ENCODE data around the gene GEMIN5.

GEMIN5 gene

DNA sequence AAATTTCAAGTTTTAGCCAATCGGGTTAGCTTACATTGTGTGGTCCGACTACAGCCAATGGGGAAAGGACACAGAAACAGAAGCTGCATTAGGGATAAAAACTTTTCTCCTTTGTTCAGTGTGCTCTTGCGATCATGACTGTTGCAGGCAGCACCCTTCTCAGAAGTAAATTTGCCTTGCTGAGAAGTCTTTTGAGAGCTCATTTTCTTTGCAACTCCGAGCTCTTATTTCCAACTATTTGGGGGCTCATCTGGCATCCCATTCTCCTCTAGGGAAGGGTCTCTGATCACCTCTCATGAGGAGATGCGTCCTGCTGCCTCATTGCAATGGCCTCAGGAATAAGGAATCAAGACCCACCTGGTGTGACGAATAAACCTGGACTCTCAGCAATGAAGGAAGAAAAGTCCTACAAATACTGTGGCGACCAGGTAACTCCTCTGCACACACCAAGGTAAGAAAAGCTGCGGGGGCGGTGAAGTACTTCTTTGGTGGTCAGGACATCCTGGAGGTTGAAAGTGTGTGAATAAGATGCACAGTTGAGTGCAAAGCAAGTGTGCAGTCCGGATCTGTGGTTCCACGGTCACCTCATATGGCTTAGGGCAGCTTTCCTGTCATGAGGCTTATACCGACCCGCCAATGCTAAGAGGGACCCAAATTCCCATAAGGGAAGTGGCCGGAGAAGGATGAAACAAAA lies 59.2 kb downstream of the GEMIN5 start:
- no peaks in the 10 kb centered on the region for H3K4me1 ChIP-seq (ENCODE audit: control insufficient read depth, low read depth, low read length)
- H2BK5ac ChIP-seq (ENCODE audit: low read length) = no peak overlapping the region
- no peak overlapping the region for H2BK15ac ChIP-seq (replicated peaks; ENCODE audit: low read depth)
- H3K4ac ChIP-seq (ENCODE audit: low read depth, low read length) = no peak overlapping the region
- no peak overlapping the region for H3K56ac ChIP-seq (ENCODE audit: low read length)
- H4K8ac ChIP-seq (ENCODE audit: low read depth, low read length) = no peak overlapping the region
- DNase-seq = peak; percentile 61
- no CpG with 5 or more reads among the region's 14 CpGs for WGBS (ENCODE audit: extremely low coverage, insufficient coverage, low lambda C conversion rate)
- H3K18ac ChIP-seq (ENCODE audit: low read length) = no peak overlapping the region
- peaks cover 7% of the 10 kb centered on the region for H3K36me3 ChIP-seq (ENCODE audit: control insufficient read depth, insufficient read depth, low read length)
- H2AK5ac ChIP-seq (ENCODE audit: low read length) = no peak overlapping the region
- no peak overlapping the region for H2BK120ac ChIP-seq (ENCODE audit: low read depth, low read length)
- H3K4me2 ChIP-seq (ENCODE audit: low read length) = no peak overlapping the region
- no peaks in the 10 kb centered on the region for H3K79me1 ChIP-seq (ENCODE audit: low read length)
- H3K27me3 ChIP-seq (ENCODE audit: insufficient read depth, low read length, poor library complexity) = no peaks in the 10 kb centered on the region
- H3K27ac ChIP-seq (ENCODE audit: low read depth, low read length) = no peak overlapping the region
- no peaks in the 10 kb centered on the region for H3K79me2 ChIP-seq (ENCODE audit: control insufficient read depth, insufficient read depth, low read length)
- H3K4me3 ChIP-seq (ENCODE audit: low read length) = no peak overlapping the region
- H3K23ac ChIP-seq (ENCODE audit: low read length) = no peak overlapping the region
- H3K9ac ChIP-seq (ENCODE audit: low read length) = no peak overlapping the region
- H4K5ac ChIP-seq (ENCODE audit: low read length) = no peak overlapping the region

DNA sequence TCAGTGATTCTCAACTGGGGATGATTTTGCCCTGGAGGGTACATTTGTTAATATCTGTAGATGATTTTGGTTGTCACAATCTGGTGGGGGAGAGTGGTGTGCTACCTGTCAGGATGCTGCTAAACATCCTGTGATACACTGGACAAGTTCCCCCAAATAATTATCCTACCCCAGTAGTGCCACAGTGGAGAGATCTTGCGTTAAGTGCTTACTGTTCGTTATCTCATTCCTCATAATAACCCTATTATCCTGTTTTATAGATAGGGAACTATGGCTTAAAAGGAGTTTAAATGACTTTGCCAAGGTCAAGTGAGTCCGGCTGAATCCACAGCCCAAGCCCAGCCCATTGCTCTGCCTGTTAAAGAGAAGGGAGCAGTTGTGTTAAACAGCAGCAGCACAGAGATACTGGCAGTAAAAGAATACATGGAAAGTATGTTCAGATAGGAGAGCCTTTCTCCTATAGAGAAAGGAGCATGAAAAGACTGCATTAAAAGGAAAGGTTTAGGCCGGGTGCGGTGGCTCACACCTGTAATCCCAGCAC lies 64.2 kb downstream of the GEMIN5 start:
- no peak overlapping the region for H4K8ac ChIP-seq (ENCODE audit: low read depth, low read length)
- no peaks in the 10 kb centered on the region for H3K79me2 ChIP-seq (ENCODE audit: control insufficient read depth, insufficient read depth, low read length)
- H3K9ac ChIP-seq (ENCODE audit: low read length) = no peak overlapping the region
- no peak overlapping the region for H2BK5ac ChIP-seq (ENCODE audit: low read length)
- H2BK15ac ChIP-seq (replicated peaks; ENCODE audit: low read depth) = no peak overlapping the region
- H3K18ac ChIP-seq (ENCODE audit: low read length) = no peak overlapping the region
- H3K56ac ChIP-seq (ENCODE audit: low read length) = no peak overlapping the region
- no peak overlapping the region for H3K4me3 ChIP-seq (ENCODE audit: low read length)
- no peak overlapping the region for H3K23ac ChIP-seq (ENCODE audit: low read length)
- no peak for DNase-seq
- no peak overlapping the region for H3K27ac ChIP-seq (ENCODE audit: low read depth, low read length)
- H3K79me1 ChIP-seq (ENCODE audit: low read length) = no peaks in the 10 kb centered on the region
- no peak overlapping the region for H2AK5ac ChIP-seq (ENCODE audit: low read length)
- H3K36me3 ChIP-seq (ENCODE audit: control insufficient read depth, insufficient read depth, low read length) = peaks cover 12% of the 10 kb centered on the region
- H3K4me1 ChIP-seq (ENCODE audit: control insufficient read depth, low read depth, low read length) = no peaks in the 10 kb centered on the region
- no peak overlapping the region for H3K4ac ChIP-seq (ENCODE audit: low read depth, low read length)
- no CpG with 5 or more reads among the region's 5 CpGs for WGBS (ENCODE audit: extremely low coverage, insufficient coverage, low lambda C conversion rate)
- no peaks in the 10 kb centered on the region for H3K27me3 ChIP-seq (ENCODE audit: insufficient read depth, low read length, poor library complexity)
- H2BK120ac ChIP-seq (ENCODE audit: low read depth, low read length) = no peak overlapping the region
- no peak overlapping the region for H4K5ac ChIP-seq (ENCODE audit: low read length)
- H3K4me2 ChIP-seq (ENCODE audit: low read length) = no peak overlapping the region

DNA sequence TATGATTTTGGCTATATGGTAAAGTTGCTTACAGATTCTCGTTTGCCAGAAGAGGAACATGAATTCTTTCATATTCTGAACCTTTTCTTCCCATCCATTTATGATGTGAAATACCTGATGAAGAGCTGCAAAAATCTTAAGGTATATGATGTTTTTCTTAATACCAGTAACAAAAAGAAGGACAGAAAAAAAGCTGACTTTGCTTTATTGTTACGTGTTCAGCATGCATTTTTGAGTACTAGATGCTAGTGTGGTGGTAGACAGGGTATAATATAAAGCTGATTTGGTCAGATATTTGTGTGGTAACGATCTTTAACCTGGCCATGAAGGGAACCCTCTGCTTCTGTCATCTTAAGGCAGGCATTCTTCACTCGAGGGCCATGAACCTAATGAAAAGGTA lies 66.3 kb downstream of the GEMIN5 start:
- H2BK5ac ChIP-seq (ENCODE audit: low read length) = no peak overlapping the region
- no peak overlapping the region for H4K8ac ChIP-seq (ENCODE audit: low read depth, low read length)
- H3K23ac ChIP-seq (ENCODE audit: low read length) = no peak overlapping the region
- H3K4me2 ChIP-seq (ENCODE audit: low read length) = no peak overlapping the region
- no peaks in the 10 kb centered on the region for H3K27me3 ChIP-seq (ENCODE audit: insufficient read depth, low read length, poor library complexity)
- no peak overlapping the region for H3K18ac ChIP-seq (ENCODE audit: low read length)
- no peak overlapping the region for H3K9ac ChIP-seq (ENCODE audit: low read length)
- no peaks in the 10 kb centered on the region for H3K4me1 ChIP-seq (ENCODE audit: control insufficient read depth, low read depth, low read length)
- H4K5ac ChIP-seq (ENCODE audit: low read length) = no peak overlapping the region
- no peak overlapping the region for H3K4me3 ChIP-seq (ENCODE audit: low read length)
- DNase-seq = no peak
- H3K36me3 ChIP-seq (ENCODE audit: control insufficient read depth, insufficient read depth, low read length) = peaks cover 13% of the 10 kb centered on the region
- H2AK5ac ChIP-seq (ENCODE audit: low read length) = no peak overlapping the region
- H3K4ac ChIP-seq (ENCODE audit: low read depth, low read length) = no peak overlapping the region
- H3K79me1 ChIP-seq (ENCODE audit: low read length) = no peaks in the 10 kb centered on the region
- no peak overlapping the region for H2BK15ac ChIP-seq (replicated peaks; ENCODE audit: low read depth)
- no peak overlapping the region for H2BK120ac ChIP-seq (ENCODE audit: low read depth, low read length)
- H3K56ac ChIP-seq (ENCODE audit: low read length) = no peak overlapping the region
- H3K79me2 ChIP-seq (ENCODE audit: control insufficient read depth, insufficient read depth, low read length) = no peaks in the 10 kb centered on the region
- WGBS (ENCODE audit: extremely low coverage, insufficient coverage, low lambda C conversion rate) = no CpG with 5 or more reads among the region's 4 CpGs
- H3K27ac ChIP-seq (ENCODE audit: low read depth, low read length) = no peak overlapping the region

DNA sequence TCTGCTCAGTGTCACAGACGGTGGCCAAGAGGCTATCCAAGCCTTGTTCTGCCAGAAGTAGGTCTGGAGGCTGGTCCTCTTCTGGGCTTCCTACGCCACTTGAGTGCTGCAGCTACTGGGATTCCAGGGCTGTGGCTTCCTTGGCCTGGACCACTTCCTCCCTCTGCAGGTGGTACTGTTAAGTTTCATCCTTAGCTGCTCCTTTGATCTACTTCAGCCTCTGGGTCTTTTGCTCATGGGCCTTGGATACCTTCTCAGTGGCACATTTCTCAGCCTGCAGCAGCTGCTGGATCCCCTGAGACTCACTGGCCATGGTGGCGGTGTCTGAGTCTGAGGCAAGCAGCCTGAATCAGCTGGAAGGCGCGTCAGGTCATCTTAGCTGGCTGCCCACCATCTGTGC lies 69.3 kb downstream of the GEMIN5 start:
- H3K36me3 ChIP-seq (ENCODE audit: control insufficient read depth, insufficient read depth, low read length) = peaks cover 7% of the 10 kb centered on the region
- no peak overlapping the region for H3K4me3 ChIP-seq (ENCODE audit: low read length)
- H3K9ac ChIP-seq (ENCODE audit: low read length) = no peak overlapping the region
- no peak overlapping the region for H3K56ac ChIP-seq (ENCODE audit: low read length)
- no peak overlapping the region for H4K5ac ChIP-seq (ENCODE audit: low read length)
- no peaks in the 10 kb centered on the region for H3K27me3 ChIP-seq (ENCODE audit: insufficient read depth, low read length, poor library complexity)
- H3K27ac ChIP-seq (ENCODE audit: low read depth, low read length) = no peak overlapping the region
- no peaks in the 10 kb centered on the region for H3K4me1 ChIP-seq (ENCODE audit: control insufficient read depth, low read depth, low read length)
- no peak overlapping the region for H3K23ac ChIP-seq (ENCODE audit: low read length)
- no peak overlapping the region for H2AK5ac ChIP-seq (ENCODE audit: low read length)
- no peak overlapping the region for H4K8ac ChIP-seq (ENCODE audit: low read depth, low read length)
- peak; percentile 81 for DNase-seq
- H3K79me1 ChIP-seq (ENCODE audit: low read length) = no peaks in the 10 kb centered on the region
- H2BK120ac ChIP-seq (ENCODE audit: low read depth, low read length) = no peak overlapping the region
- no peak overlapping the region for H2BK5ac ChIP-seq (ENCODE audit: low read length)
- H3K4ac ChIP-seq (ENCODE audit: low read depth, low read length) = no peak overlapping the region
- no peak overlapping the region for H2BK15ac ChIP-seq (replicated peaks; ENCODE audit: low read depth)
- H3K18ac ChIP-seq (ENCODE audit: low read length) = no peak overlapping the region
- WGBS (ENCODE audit: extremely low coverage, insufficient coverage, low lambda C conversion rate) = no CpG with 5 or more reads among the region's 5 CpGs
- H3K4me2 ChIP-seq (ENCODE audit: low read length) = no peak overlapping the region
- no peaks in the 10 kb centered on the region for H3K79me2 ChIP-seq (ENCODE audit: control insufficient read depth, insufficient read depth, low read length)

DNA sequence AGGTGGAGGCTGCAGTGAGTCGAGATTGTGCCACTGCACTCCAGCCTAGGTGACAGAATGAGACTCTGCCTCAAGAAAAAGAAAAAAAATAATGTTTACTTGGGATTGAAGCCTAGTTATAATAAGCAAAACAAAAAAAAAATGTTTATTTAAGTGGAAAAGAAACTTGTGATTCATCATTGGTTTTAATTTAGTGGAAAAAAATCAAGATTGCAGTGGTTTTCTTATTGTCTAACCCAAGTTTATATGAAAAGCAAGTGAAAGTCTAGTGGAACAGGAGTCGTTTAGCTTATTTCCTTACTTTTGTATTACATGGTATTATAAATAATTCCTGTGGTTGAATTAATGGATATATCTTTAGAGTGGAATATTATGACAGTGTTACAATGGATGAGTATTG lies 71.2 kb downstream of the GEMIN5 start:
- Histone ChIP-seq H3K79me2 (ENCODE audit: control insufficient read depth, insufficient read depth, low read length) (peaks cover 16% of the 10 kb centered on the region), H2AK5ac (ENCODE audit: low read length) (no peak overlapping the region), H3K4me3 (ENCODE audit: low read length) (no peak overlapping the region), H3K4ac (ENCODE audit: low read depth, low read length) (no peak overlapping the region), H3K4me1 (ENCODE audit: control insufficient read depth, low read depth, low read length) (no peaks in the 10 kb centered on the region), H3K56ac (ENCODE audit: low read length) (no peak overlapping the region), H4K5ac (ENCODE audit: low read length) (no peak overlapping the region), H2BK120ac (ENCODE audit: low read depth, low read length) (no peak overlapping the region), H2BK15ac (replicated peaks; ENCODE audit: low read depth) (no peak overlapping the region), H3K4me2 (ENCODE audit: low read length) (no peak overlapping the region), H2BK5ac (ENCODE audit: low read length) (no peak overlapping the region), H3K79me1 (ENCODE audit: low read length) (peaks cover 3% of the 10 kb centered on the region), H3K36me3 (ENCODE audit: control insufficient read depth, insufficient read depth, low read length) (peaks cover 3% of the 10 kb centered on the region), H3K27ac (ENCODE audit: low read depth, low read length) (no peak overlapping the region), H3K9ac (ENCODE audit: low read length) (no peak overlapping the region), H3K27me3 (ENCODE audit: insufficient read depth, low read length, poor library complexity) (no peaks in the 10 kb centered on the region), H4K8ac (ENCODE audit: low read depth, low read length) (no peak overlapping the region), H3K23ac (ENCODE audit: low read length) (no peak overlapping the region), H3K18ac (ENCODE audit: low read length) (no peak overlapping the region)
- no CpG with 5 or more reads among the region's 2 CpGs for WGBS (ENCODE audit: extremely low coverage, insufficient coverage, low lambda C conversion rate)
- DNase-seq = no peak

Measured in mesendoderm (in vitro differentiated cells).